Measurements from ENCODE around the gene CIDEB. TPM values are rescaled to one million over a fixed set of nuclear protein-coding genes. Genes with fewer than 3 reads are reported as not detected.

The CIDEB gene
- total RNA-seq, 4 donors from 2014 or later: 6.7 to 168 (median 23.6) TPM

DNA sequence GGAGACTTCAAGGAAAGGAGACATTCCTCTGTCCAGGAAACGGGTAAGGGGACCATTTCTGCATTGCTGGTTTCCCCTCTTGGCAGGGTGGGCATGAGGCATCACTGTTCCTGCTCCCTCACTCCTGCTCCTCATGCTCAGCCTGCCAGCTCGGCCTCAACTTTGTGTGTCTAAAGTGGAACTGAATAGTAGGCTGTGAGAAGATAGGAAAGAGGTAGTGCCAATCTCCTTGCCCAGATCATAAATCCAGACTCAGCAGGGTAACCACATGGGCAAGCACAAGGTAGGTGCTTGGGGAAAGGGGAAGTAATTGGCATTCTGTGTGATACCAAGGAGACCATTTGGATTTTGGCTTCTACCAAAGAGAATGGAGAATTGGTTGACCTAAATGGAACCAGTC, 6.1 kb upstream of the CIDEB start:
- intact Hi-C loops (cut with DNase I; ENCODE audit: low total_unique reads) (no loop called here), in situ Hi-C loops (cut with MboI; ENCODE audit: low pct_ligation_motif_present in 1 of 4, low pct_unique_long_range_greater_than_20kb in 1 of 4, low sequenced_read_pairs in 3 of 4) (no loop called here)
- H3K27me3 ChIP-seq: peaks cover 15% of the 10 kb centered on the region
- DNase-seq: no peak
- no peaks in the 10 kb centered on the region for H3K9me3 ChIP-seq
- TF ChIP-seq EP300 (IDR thresholded peaks at IDR 0.05; ENCODE audit: low read depth) (no peak), POLR2AphosphoS5 (IDR thresholded peaks at IDR 0.05) (no peak), POLR2A (IDR thresholded peaks at IDR 0.05) (no peak)
- TF ChIP-seq, protein P1, sequence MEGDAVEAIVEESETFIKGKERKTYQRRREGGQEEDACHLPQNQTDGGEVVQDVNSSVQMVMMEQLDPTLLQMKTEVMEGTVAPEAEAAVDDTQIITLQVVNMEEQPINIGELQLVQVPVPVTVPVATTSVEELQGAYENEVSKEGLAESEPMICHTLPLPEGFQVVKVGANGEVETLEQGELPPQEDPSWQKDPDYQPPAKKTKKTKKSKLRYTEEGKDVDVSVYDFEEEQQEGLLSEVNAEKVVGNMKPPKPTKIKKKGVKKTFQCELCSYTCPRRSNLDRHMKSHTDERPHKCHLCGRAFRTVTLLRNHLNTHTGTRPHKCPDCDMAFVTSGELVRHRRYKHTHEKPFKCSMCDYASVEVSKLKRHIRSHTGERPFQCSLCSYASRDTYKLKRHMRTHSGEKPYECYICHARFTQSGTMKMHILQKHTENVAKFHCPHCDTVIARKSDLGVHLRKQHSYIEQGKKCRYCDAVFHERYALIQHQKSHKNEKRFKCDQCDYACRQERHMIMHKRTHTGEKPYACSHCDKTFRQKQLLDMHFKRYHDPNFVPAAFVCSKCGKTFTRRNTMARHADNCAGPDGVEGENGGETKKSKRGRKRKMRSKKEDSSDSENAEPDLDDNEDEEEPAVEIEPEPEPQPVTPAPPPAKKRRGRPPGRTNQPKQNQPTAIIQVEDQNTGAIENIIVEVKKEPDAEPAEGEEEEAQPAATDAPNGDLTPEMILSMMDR (IDR thresholded peaks at IDR 0.05): no peak
- WGBS, 2 donors (ENCODE audit: low coverage in 1 of 2): 78% methylated on average over 2 of the region's 2 CpGs; no CpG with 5 or more reads in 1 of the 2 donors
- H3K27ac ChIP-seq: peak overlapping the region in 3 of 4 donors; percentile 81 to 90 (median 82)
- no peaks in the 10 kb centered on the region for H3K36me3 ChIP-seq
- H3K4me1 ChIP-seq: peaks cover 19 to 60% (median 38%) of the 10 kb centered on the region in 4 donors
- no peak overlapping the region for H3K4me3 ChIP-seq

DNA sequence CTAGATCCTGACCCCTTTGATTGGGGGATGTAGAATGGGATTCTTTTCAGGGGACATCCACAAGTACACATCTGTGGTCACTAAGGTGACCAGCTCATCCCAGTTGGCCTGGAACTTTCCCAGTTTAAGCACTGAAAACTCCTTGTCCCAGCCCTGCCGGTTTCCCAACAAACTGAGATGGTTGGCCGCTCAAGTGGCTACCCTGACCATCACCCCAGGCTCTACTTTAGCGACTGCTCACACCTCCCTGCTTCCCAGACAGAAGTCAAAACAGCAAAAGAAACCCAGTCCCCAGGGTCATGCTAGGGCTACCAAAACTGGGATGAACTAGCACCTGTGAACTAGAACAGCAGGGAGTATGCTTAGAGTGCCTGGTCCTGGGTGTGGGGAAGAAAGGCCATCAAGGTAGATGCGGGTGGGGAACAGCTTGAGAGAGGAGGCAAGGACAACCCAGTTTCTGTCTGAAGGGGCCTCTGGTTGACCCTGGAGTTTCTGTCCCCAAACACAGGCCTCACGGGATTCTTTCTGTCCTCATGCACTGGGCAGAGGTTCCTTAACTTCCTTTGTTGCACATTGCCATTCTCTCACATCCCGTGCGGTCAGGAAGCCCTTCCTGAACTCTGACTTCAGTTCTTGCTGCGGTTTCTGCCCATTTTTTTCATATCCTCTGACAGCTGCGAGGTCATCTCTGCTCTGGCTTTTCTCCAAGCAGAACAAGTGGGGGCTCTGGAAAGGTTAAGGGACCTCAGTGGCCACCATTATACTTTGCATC, 5.1 kb upstream of the CIDEB start:
- peak in 1 of 3 donors; percentile 28 for TF ChIP-seq POLR2AphosphoS5 (IDR thresholded peaks at IDR 0.05)
- TF ChIP-seq EP300 (IDR thresholded peaks at IDR 0.05; ENCODE audit: low read depth): no peak
- 59 to 71% methylated on average over 4 to 9 of the region's 9 CpGs for WGBS, 2 donors (ENCODE audit: low coverage in 1 of 2)
- Histone ChIP-seq H3K4me3 (no peak overlapping the region), H3K36me3 (no peaks in the 10 kb centered on the region), H3K9me3 (no peaks in the 10 kb centered on the region), H3K4me1 (peaks cover 19 to 70% (median 46%) of the 10 kb centered on the region in 4 donors), H3K27me3 (peaks cover 7% of the 10 kb centered on the region), H3K27ac (peak overlapping the region; percentile 81 to 90 (median 86))
- DNase-seq: peak; percentile 62
- intact Hi-C loops (cut with DNase I; ENCODE audit: low total_unique reads): no loop called here
- in situ Hi-C loops (cut with MboI; ENCODE audit: low pct_ligation_motif_present in 1 of 4, low pct_unique_long_range_greater_than_20kb in 1 of 4, low sequenced_read_pairs in 3 of 4): no loop called here

DNA sequence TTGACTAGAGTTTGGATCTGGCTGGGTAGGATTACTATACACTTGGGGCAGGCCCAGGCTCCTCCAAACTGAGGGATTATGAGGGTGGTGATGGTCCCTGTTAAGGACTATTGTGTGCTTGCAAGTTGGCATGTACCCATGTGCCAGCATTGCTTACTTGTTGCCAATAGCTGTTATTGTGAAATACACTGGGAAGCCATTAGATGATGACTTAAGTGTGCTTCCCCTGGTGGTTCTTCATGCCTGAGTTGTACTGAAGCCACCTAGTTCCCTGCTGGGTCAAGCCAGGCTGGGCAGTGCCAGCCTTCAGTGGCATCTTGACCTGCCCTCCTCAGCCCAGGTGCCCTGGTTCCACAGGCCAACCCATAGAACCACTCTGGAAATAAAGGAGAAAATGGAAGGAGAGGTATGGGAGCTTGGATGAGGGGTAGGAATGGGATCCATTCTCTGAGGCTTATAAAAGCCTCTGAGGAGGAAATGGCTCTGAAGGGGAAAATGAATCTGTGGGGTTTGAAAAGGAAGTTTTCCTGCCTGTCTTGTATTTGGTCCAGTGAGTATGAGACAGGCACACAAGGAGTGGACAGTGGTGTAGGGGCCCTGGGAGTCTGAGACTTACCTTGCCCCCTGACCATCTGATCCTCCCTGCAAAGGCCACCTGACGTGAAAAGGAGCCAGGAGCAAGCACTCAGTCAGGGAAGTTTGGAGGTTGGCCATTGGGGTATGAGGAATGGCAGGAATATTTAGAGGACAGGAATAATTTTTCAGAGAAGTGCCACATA, 4.2 kb upstream of the CIDEB start:
- Histone ChIP-seq H3K4me1 (peaks cover 19 to 79% (median 55%) of the 10 kb centered on the region in 4 donors), H3K27me3 (peaks cover 3% of the 10 kb centered on the region), H3K4me3 (peak overlapping the region in 2 of 4 donors; percentile 45 to 58), H3K27ac (peak overlapping the region; percentile 81 to 90 (median 86)), H3K36me3 (no peaks in the 10 kb centered on the region), H3K9me3 (no peaks in the 10 kb centered on the region)
- no peak for DNase-seq
- intact Hi-C loops (cut with DNase I; ENCODE audit: low total_unique reads): no loop called here
- in situ Hi-C loops (cut with MboI; ENCODE audit: low pct_ligation_motif_present in 1 of 4, low pct_unique_long_range_greater_than_20kb in 1 of 4, low sequenced_read_pairs in 3 of 4): no loop called here
- TF ChIP-seq, protein P1 (IDR thresholded peaks at IDR 0.05): no peak
- TF ChIP-seq POLR2A (IDR thresholded peaks at IDR 0.05) (no peak), EP300 (IDR thresholded peaks at IDR 0.05; ENCODE audit: low read depth) (no peak), POLR2AphosphoS5 (IDR thresholded peaks at IDR 0.05) (no peak)
- 92% methylated on average over 1 of the region's 1 CpG; no CpG with 5 or more reads in 1 of the 2 donors for WGBS, 2 donors (ENCODE audit: low coverage in 1 of 2)

DNA sequence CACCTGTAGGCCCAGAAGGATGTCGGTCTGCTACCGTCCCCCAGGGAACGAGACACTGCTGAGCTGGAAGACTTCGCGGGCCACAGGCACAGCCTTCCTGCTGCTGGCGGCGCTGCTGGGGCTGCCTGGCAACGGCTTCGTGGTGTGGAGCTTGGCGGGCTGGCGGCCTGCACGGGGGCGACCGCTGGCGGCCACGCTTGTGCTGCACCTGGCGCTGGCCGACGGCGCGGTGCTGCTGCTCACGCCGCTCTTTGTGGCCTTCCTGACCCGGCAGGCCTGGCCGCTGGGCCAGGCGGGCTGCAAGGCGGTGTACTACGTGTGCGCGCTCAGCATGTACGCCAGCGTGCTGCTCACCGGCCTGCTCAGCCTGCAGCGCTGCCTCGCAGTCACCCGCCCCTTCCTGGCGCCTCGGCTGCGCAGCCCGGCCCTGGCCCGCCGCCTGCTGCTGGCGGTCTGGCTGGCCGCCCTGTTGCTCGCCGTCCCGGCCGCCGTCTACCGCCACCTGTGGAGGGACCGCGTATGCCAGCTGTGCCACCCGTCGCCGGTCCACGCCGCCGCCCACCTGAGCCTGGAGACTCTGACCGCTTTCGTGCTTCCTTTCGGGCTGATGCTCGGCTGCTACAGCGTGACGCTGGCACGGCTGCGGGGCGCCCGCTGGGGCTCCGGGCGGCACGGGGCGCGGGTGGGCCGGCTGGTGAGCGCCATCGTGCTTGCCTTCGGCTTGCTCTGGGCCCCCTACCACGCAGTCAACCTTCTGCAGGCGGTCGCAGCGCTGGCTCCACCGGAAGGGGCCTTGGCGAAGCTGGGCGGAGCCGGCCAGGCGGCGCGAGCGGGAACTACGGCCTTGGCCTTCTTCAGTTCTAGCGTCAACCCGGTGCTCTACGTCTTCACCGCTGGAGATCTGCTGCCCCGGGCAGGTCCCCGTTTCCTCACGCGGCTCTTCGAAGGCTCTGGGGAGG, 3.1 kb upstream of the CIDEB start, which contains the start of gene LTB4R:
TSS of gene LTB4R (plus strand) at position 857 of the 959 bp plus-strand sequence. CDS start 4,150 bp downstream, outside the sequence.
- WGBS, 2 donors (ENCODE audit: low coverage in 1 of 2): 24% methylated on average over 35 of the region's 99 CpGs; no CpG with 5 or more reads in 1 of the 2 donors
- intact Hi-C loops (cut with DNase I; ENCODE audit: low total_unique reads) (no loop called here), in situ Hi-C loops (cut with MboI; ENCODE audit: low pct_ligation_motif_present in 1 of 4, low pct_unique_long_range_greater_than_20kb in 1 of 4, low sequenced_read_pairs in 3 of 4) (no loop called here)
- TF ChIP-seq POLR2AphosphoS5 (IDR thresholded peaks at IDR 0.05): peak; percentile 5 to 51 (median 48)
- peak; percentile 30 for TF ChIP-seq POLR2A (IDR thresholded peaks at IDR 0.05)
- no peak for TF ChIP-seq EP300 (IDR thresholded peaks at IDR 0.05; ENCODE audit: low read depth)
- TF ChIP-seq, protein P1 (IDR thresholded peaks at IDR 0.05): peak; percentile 39 to 76 (median 43)
- Histone ChIP-seq H3K4me1 (peaks cover 19 to 72% (median 51%) of the 10 kb centered on the region in 4 donors), H3K27me3 (no peaks in the 10 kb centered on the region), H3K36me3 (no peaks in the 10 kb centered on the region), H3K27ac (peak within 1 kb of the TSS; percentile 81 to 90 (median 86)), H3K9me3 (no peaks in the 10 kb centered on the region), H3K4me3 (peak within 1 kb of the TSS; percentile 34 to 58 (median 40))
- DNase-seq: peak; percentile 79
